HG03520 (cell line): ENCODE results near the gene TBC1D16.

Source experiments
- ATAC-seq: cut with Tn5 transposase; IDR thresholded peaks from one replicate; pipeline ENCODE4 v1.9.1; 2021; ENCODE audit warnings: mild to moderate bottlenecking, moderate library complexity; ENCODE audit not compliant: unreplicated experiment

TBC1D16 gene

GRCh38 chr17:79941088-79942010 is 94.3 kb downstream of the TBC1D16 start:
- ATAC-seq, result no peak

DNA sequence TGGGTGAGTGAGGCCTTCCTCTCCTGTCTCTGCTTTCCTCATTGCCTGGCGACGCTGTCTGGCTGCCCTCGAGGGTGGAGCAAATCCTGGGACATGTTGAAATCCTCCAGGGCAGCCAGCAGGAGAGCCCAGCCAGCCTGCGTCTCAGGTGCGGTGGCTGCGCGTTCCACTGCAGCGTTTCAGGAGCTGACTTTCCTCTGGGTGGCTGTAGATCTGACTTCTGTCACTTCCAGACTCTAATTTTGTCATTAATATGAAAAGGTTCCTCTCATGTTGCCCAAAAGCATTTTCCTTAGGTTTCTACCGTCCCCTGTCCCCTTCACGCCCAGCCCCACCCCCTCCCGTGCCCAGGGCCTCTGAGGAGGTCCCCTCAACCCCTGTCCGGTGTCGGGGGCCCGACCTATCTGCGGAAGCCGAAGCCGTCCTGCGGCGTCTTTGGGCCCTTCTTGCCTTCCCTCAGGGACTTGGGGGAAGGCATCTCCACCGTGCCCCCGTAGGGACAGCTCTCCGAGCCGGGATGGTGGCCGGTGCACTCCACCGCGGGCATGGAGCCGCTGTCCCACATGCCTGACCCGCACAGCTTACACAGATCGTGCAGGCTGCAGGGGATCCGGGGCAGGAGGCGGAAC is 95.1 kb downstream of the TBC1D16 start:
- no peak for ATAC-seq

DNA sequence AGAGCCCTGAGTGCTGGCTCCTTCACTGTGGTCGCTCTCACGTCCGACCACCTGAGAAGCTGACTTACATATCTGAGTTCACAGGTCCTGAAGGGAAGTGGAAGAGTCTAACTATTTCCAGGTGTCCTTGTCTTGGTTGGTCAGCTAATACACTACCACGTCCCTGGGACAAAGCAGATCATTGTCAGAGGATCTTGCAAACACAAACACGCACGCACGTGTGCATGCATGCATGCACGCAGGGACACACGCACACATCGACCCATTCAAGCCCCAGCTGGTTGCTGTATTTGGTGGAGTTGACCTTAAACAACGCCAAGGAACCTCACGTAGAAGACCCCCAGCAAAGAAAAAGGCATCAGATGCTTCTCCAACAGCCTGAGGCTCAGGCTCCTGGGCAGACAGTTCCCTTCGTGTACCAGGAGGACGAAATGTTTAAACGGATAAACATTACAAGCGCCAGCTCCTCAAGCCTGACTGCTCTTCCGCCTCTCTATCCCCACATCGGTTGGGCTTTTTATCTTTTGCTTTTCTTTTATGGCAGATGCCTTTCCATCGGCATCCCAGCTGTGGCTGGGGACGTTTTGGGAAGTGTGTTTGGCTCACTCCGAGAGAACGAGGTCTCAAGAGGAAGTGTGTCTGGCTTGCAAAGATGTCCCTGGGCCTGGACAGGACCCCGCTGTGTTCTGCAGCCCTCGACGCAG is 95.8 kb downstream of the TBC1D16 start:
- no peak for ATAC-seq

DNA sequence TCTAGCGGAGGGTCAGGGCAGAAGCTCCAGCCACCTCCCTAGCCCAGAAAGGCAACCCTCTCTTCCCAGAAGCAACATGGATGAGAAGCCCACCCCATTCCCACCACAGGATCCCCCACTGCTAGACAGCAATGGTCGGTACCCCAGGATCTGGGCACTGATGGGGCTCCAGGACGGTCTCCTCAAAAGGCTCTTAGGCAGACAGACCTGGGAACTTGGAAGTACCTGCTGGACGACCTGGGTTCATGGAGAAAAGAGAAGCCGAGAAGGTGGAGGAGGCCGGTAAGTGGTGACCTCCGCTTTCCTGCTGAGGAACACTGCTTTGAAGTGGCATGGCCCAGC is 96.6 kb downstream of the TBC1D16 start:
- no peak for ATAC-seq

DNA sequence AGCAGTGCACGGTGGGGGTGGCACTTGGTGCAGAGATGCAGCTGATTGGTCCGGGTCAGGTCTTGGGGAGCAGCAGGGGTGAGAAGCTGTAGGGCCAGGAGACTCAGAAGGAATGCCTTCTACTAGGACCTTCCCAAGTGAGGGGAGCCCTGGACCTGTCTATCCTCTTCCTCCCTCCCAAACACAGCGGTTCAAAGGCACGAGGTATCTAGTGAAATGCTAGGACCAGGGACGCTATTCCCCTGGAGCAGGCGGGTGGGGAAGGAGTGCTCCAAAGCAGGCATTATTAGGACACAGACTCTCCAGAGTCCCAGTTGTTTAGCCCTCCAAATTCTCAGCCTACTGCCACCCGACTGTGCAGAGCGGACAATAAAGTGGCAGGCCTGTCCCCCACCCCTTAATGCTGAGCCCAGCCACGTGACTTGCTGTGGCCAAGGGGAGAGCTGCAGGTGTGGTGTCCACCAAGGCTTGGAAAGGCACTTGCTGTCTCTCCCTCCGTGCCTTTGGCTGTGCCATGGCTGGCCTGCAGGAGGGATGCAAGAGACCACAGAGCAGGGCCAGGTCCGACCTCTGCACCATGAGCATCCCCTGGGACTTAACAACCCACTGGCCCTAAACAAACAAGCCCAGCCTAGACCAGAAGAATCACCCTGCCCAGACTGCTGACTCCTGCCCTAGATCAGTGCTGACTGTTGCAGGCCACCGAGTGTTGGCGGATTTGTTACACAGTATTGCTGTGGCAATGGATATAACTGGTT is 97.2 kb downstream of the TBC1D16 start:
- ATAC-seq, result no peak

- no peak for ATAC-seq
Observed at GRCh38 chr17:79937391-79938335, 98.0 kb downstream of the TBC1D16 start.

DNA sequence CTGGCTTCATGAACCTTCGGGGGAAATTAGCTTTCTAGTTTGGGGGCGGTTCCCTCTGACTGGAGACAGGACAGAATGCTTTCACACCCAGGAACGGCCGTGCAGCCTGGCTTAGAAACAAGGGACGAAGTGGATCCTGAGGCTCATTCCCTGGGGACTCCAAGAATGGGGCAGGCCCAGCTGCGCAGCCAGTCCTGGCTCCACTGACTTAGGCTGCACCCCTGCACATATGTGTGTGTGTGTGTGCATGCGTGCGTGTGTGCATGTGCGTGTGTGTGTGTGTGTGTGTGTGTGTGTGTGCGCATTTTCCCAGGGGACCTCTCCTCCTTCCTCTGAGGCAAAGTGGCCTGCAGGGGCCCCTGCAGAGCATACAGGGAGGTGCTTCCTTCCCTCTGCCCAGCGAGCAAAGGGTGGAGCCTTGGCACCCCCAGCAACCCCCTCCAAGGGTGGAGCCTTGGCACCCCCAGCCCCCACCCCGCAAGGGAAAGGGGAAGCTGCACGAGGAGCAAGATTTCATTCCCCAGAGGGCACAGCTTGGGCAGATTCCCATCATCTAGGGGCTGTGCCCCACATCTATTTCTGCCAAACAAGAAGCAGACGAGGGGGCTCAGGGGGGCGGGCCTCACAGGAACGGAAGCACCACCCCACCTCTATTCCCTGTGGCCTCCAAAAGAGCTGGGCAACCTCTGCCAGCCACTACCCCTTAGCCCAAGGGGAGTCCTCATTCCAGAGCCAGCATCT is 98.9 kb downstream of the TBC1D16 start:
- no peak for ATAC-seq

GRCh38 chr17:79936050-79936449 is 99.6 kb downstream of the TBC1D16 start:
- no peak for ATAC-seq

DNA sequence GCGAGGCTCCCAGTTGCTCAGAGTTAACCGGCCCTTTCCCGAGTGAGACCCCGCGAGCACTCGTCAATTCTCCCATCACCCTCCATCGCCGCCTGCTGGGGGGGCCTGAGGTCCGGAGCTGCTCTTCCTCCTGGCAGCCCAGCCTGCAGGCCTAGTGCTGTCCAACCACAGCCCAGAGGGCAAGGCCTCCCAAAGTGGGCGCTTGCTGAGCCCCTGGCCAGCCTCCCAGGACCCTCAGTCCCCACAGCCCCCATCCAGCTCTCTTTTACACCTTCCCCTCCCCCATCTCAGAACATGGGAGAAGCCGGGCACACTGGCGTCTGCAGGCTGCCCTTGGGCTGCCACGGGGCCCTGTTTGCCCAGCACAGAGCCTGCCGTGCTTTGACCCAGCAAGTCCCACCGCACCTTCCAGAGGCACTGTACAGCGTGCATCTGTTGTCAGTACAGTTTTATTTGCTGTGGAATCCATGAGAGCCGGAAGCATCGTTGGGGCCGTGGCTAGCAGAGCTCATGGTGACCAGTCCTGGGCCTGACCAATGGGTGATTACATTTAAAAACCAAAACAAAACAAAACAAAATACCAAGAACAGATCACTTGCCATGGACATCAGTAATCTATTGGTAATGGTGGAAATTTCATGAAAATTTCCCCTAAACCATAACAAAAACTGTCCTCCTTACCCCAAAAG is 100.3 kb downstream of the TBC1D16 start:
- ATAC-seq, result no peak

GRCh38 chr17:79934653-79934970 is 101.1 kb downstream of the TBC1D16 start:
- ATAC-seq, result no peak

DNA sequence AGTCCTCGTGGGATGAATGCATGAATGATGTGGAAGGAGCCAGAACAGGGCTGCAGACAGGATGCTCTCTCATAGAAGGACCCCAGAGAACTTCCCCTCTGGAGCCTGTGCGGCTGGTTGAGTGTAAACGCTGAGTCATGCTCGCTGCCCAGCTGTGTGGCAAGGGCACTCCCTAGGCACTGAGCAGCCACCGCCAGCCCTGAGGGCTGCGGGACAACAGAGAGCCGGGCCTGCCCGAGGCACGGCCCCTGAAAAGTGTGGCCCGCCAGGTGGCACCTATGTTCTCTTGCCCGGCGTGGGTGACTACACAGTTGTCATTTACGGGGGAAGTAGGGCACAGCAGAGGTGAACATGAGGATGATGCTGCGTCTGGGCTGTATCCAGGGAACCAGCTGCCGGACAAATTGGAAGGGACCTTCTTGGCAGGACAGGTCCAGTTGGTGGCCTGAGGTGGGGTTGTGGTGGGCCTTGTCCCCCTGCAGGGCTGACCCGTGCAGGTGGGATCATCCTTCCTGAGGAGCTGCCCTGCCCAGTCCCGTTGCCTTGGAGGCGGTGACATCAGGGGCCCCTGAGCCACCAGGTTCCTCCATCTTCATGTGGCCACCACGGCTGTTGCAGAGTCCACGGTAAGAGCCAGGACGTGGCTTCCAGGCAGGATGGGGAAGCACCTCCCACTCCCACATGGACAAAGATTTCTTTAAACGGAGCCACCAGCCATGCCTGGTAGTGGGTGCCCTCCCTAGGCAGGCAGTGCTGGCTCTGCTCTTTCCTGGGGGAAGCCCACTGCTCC is 101.6 kb downstream of the TBC1D16 start:
- no peak for ATAC-seq

GRCh38 chr17:79932451-79933306 is 103.0 kb downstream of the TBC1D16 start:
- ATAC-seq, result no peak

- no peak for ATAC-seq
Observed at GRCh38 chr17:79931817-79932309, 103.8 kb downstream of the TBC1D16 start.

GRCh38 chr17:79930877-79931816 is 104.5 kb downstream of the TBC1D16 start:
- no peak for ATAC-seq

- no peak for ATAC-seq
Observed at GRCh38 chr17:79930062-79930876, 105.4 kb downstream of the TBC1D16 start.
